Heart right ventricle (tissue), 16 donors: Measurements from ENCODE around the gene NFIC. TPM values are rescaled to one million over a fixed set of nuclear protein-coding genes. Genes with fewer than 3 reads are reported as not detected.

Experiments used
- ATAC-seq, 8 donors: fragments of 200-7000 bp; cut with Tn5 transposase; one replicate each; pipeline ENCODE4 v1.9.1; 2020; ENCODE audit warnings: mild to moderate bottlenecking in 8 of 8, moderate library complexity in 8 of 8, moderate number of reproducible peaks in 1 of 8
- DNase-seq, 2 donors: peaks; one replicate each; pipeline ENCODE4 v3.0.0-alpha.2; 2020
- H3K27ac ChIP-seq, 10 donors: fragments of 200-600 bp; sonication (generic) in 2 of 10; one replicate each; pipeline versions ENCODE4 v1.5.0 to v1.8.0; 2020 to 2022; ENCODE audit warnings: mild to moderate bottlenecking in 3 of 10
- H3K27me3 ChIP-seq, 7 donors: fragments of 200-600 bp; one replicate each; pipeline ENCODE4 v1.8.0; 2021 to 2022; ENCODE audit warnings: mild to moderate bottlenecking in 2 of 7
- H3K36me3 ChIP-seq, 9 donors: fragments of 200-600 bp; sonication (generic) in 1 of 9; one replicate each; pipeline versions ENCODE4 v1.5.0 to v1.8.0; 2020 to 2022; ENCODE audit warnings: mild to moderate bottlenecking in 2 of 9
- H3K4me1 ChIP-seq, 9 donors: fragments of 200-600 bp; sonication (generic) in 1 of 9; one replicate each; pipeline versions ENCODE4 v1.5.0 to v1.8.0; 2020 to 2022; ENCODE audit warnings: mild to moderate bottlenecking in 4 of 9
- H3K4me3 ChIP-seq, 10 donors: fragments of 200-600 bp; sonication (generic) in 2 of 10; one replicate each; pipeline versions ENCODE4 v1.5.0 to v1.8.0; 2020 to 2022; ENCODE audit warnings: mild to moderate bottlenecking in 7 of 10, moderate library complexity in 2 of 10
- H3K9me3 ChIP-seq, 11 donors: fragments of 200-600 bp in 10 of 11; sonication (generic) in 2 of 11; one replicate each; pipeline versions ENCODE4 v1.5.0 to v1.8.0; 2013 to 2022; ENCODE audit warnings: mild to moderate bottlenecking in 2 of 11, control low read depth in 1 of 11, moderate library complexity in 1 of 11
- CTCF ChIP-seq, 9 donors: fragments of 200-600 bp; sonication (generic) in 2 of 9; IDR thresholded peaks; one replicate each; pipeline versions ENCODE4 v1.5.0 to v1.8.0; 2021 to 2022; ENCODE audit warnings: antibody characterized with exemption in 9 of 9, mild to moderate bottlenecking in 5 of 9, moderate library complexity in 1 of 9
- WGBS, 2 donors: extraction: QIAGEN DNeasy Blood & Tissue Kit; methylation state at CpG; one replicate each; pipeline ENCODE4 v1.1.7; 2013; ENCODE audit warnings: inconsistent platforms in 1 of 2; 5-methylcytosine and 5-hydroxymethylcytosine counted together
- intact Hi-C, 10 donors: fragments of 100-400 bp; cut with DNase I; formaldehyde crosslinking; loops; one replicate each; pipeline versions ENCODE4 v1.11.1 to v1.14.2; 2022
- polyA plus RNA-seq, 2 donors: library from polyadenylated mRNA; stranded (reverse); fragments of 200-250 nt; gene quantifications; one replicate each; pipeline ENCODE4 v1.2.3, GENCODE V29; 2013
- total RNA-seq, 10 donors: library from RNA; stranded (reverse); fragmentation: NEBNext Ultra II Directional in 3 of 10; extraction: Animal tissue kit (Norgen Biotek cat#: 25700) in 3 of 10; gene quantifications; one replicate each; pipeline versions ENCODE4 v1.2.1 to v1.2.4, GENCODE V29; 2021 to 2023
- donor health status: Arrhythmogenic right ventricular cardiomyopathy.
- donor health status: ischemic (EF 13 %, LVEDD 7.1; RV severe dilation, severe dysfunction).
- donor health status: healthy with polysubstance abuse.
- donor health status: DM: no; HTN: yes; CAD: no.
- donor health status: DM: no; HTN: no; CAD: no.
- donor health status: ischemic (EF 25% LVEDD 6.9; RV normal size, moderate dysfunction).
- donor health status: ischemic (EF 25% LVEDD 5.7; RV mildly dilated, moderate dysfunction).
- donor health status: healthy.
- donor health status: DM: yes; HTN: yes; CAD: no.
- donor health status: Ischemic cardiomyopathy.
- donor health status: ischemic (EF 35%, LVEDD 5.7; RV mildly dilated, moderate dysfunction).
- donor health status: nonischemic (EF 11% LVEDD 7.7; RV severe dilation, severe dysfunction).
- donor health status: DM: yes; HTN: yes; CAD: no.
- donor health status: PGD.
- donor health status: ischemic (EF 29% LVEDD 5.4; RV normal size, mild dysfunction).
- donor health status: nonischemic (EF 23%, LVEDD 6.1; RV moderate dilation, normal function).

NFIC gene
- total and polyA plus RNA-seq, 12 donors = 52.3 to 217 (median 157) TPM

GRCh38 chr19:3514930-3515329 lies 148.5 kb downstream of the NFIC start:
- ATAC-seq = no peak
- Histone ChIP-seq H3K4me3 (no peak overlapping the region), H3K4me1 (peaks cover 7 to 52% (median 9%) of the 10 kb centered on the region in 9 donors), H3K9me3 (no peaks in the 10 kb centered on the region), H3K27me3 (no peaks in the 10 kb centered on the region), H3K27ac (no peak overlapping the region), H3K36me3 (peaks cover 0 to 36% (median 0%) of the 10 kb centered on the region in 9 donors)
- DNase-seq = no peak
- no peak for TF ChIP-seq CTCF (IDR thresholded peaks at IDR 0.05)
- intact Hi-C loops = no loop called here
- 84 to 89% methylated on average over 12 of the region's 12 CpGs for WGBS, 2 donors

- intact Hi-C loops = no loop called here
- H3K9me3 ChIP-seq = no peaks in the 10 kb centered on the region
- H3K27me3 ChIP-seq = no peaks in the 10 kb centered on the region
- TF ChIP-seq CTCF (IDR thresholded peaks at IDR 0.05) = no peak
- H3K4me1 ChIP-seq = peaks cover 7 to 49% (median 9%) of the 10 kb centered on the region in 9 donors
- H3K27ac ChIP-seq = no peak overlapping the region
- ATAC-seq (no peak), DNase-seq (no peak)
- no peak overlapping the region for H3K4me3 ChIP-seq
- peaks cover 0 to 33% (median 0%) of the 10 kb centered on the region in 9 donors for H3K36me3 ChIP-seq
- WGBS, 2 donors = 75 to 77% methylated on average over 15 of the region's 15 CpGs
Measured at GRCh38 chr19:3515891-3516422, 149.6 kb downstream of the NFIC start.

- Histone ChIP-seq H3K27ac (no peak overlapping the region), H3K9me3 (no peaks in the 10 kb centered on the region), H3K4me3 (no peak overlapping the region), H3K4me1 (peaks cover 3 to 42% (median 9%) of the 10 kb centered on the region in 9 donors), H3K27me3 (no peaks in the 10 kb centered on the region), H3K36me3 (peaks cover 0 to 33% (median 0%) of the 10 kb centered on the region in 9 donors)
- DNase-seq (no peak), ATAC-seq (no peak)
- no peak for TF ChIP-seq CTCF (IDR thresholded peaks at IDR 0.05)
- intact Hi-C loops = no loop called here
- 75% methylated on average over 15 of the region's 15 CpGs for WGBS, 2 donors
Measured at GRCh38 chr19:3516675-3517207, 150.4 kb downstream of the NFIC start.

- Histone ChIP-seq H3K4me3 (no peak overlapping the region), H3K27me3 (no peaks in the 10 kb centered on the region), H3K4me1 (peaks cover 0 to 33% (median 8%) of the 10 kb centered on the region in 9 donors), H3K36me3 (peaks cover 0 to 40% (median 0%) of the 10 kb centered on the region in 9 donors), H3K27ac (no peak overlapping the region), H3K9me3 (no peaks in the 10 kb centered on the region)
- DNase-seq = no peak
- intact Hi-C loops = no loop called here
- no peak for ATAC-seq
- no peak for TF ChIP-seq CTCF (IDR thresholded peaks at IDR 0.05)
- WGBS, 2 donors = 92 to 93% methylated on average over 2 of the region's 2 CpGs
Measured at GRCh38 chr19:3517638-3518037, 151.3 kb downstream of the NFIC start.
